Smooth muscle cell (in vitro differentiated cells): ENCODE results near the gene MGAT3. TPM values are rescaled to one million over a fixed set of nuclear protein-coding genes. Genes with fewer than 3 reads are reported as not detected.

Experiments
- DNase-seq: peaks from one replicate; lab custom pipeline; 2025; ENCODE audit not compliant: unreplicated experiment; lab: John Stamatoyannopoulos, UW
- H2AFZ ChIP-seq: fragments of 200-600 bp; sonication (generic); 2 replicates; pipeline ENCODE4 v1.6.0; 2016; ENCODE audit warnings: antibody characterized with exemption, low read depth, mild to moderate bottlenecking
- H3F3A ChIP-seq: fragments of 200-600 bp; sonication (generic); 2 replicates; pipeline ENCODE4 v1.6.0; 2017; ENCODE audit warnings: antibody characterized with exemption, low read depth
- H3K27ac ChIP-seq: fragments of 200-600 bp; sonication (generic); 2 replicates; pipeline ENCODE4 v1.5.1; 2016; ENCODE audit warnings: low read depth, mild to moderate bottlenecking
- H3K27me3 ChIP-seq: fragments of 200-600 bp; sonication (generic); 2 replicates; pipeline ENCODE4 v1.6.1; 2016; ENCODE audit warnings: low read depth, mild to moderate bottlenecking
- H3K36me3 ChIP-seq: fragments of 200-600 bp; sonication (generic); 2 replicates; pipeline ENCODE4 v1.5.1; 2016; ENCODE audit warnings: low read depth
- H3K4me1 ChIP-seq: fragments of 200-600 bp; sonication (generic); 2 replicates; pipeline ENCODE4 v1.5.1; 2016; ENCODE audit warnings: low read depth
- H3K4me2 ChIP-seq: fragments of 200-600 bp; sonication (generic); 2 replicates; pipeline ENCODE4 v1.6.0; 2016; ENCODE audit warnings: mild to moderate bottlenecking
- H3K4me3 ChIP-seq: fragments of 200-600 bp; sonication (generic); 2 replicates; pipeline ENCODE4 v1.5.1; 2016; ENCODE audit warnings: mild to moderate bottlenecking
- H3K79me2 ChIP-seq: fragments of 200-600 bp; sonication (generic); 2 replicates; pipeline ENCODE4 v1.6.0; 2016; ENCODE audit warnings: low read depth, mild to moderate bottlenecking
- H3K9ac ChIP-seq: fragments of 200-600 bp; sonication (generic); 2 replicates; pipeline ENCODE4 v1.6.0; 2016; ENCODE audit warnings: low read depth
- H3K9me3 ChIP-seq: fragments of 200-600 bp; sonication (generic); replicated peaks from 2 replicates; pipeline ENCODE4 v1.5.1; 2016; ENCODE audit warnings: low read depth
- H4K20me1 ChIP-seq: fragments of 200-600 bp; sonication (generic); 2 replicates; pipeline ENCODE4 v1.6.0; 2016; ENCODE audit warnings: low read depth
- WGBS: methylation state at CpG from one replicate; pipeline ENCODE4 v1.1.7; 2016; ENCODE audit warnings: low lambda C conversion rate; 5-methylcytosine and 5-hydroxymethylcytosine counted together
- polyA plus RNA-seq: library from polyadenylated mRNA; unstranded; fragments of >200 nt; fragmentation: Nextera tagmentation; extraction: Ambion mirVana; gene quantifications from 2 replicates; pipeline ENCODE4 v1.2.1, GENCODE V29; 2016
- total RNA-seq: library from RNA; depleted of rRNA; stranded (reverse); fragments of >200 nt; gene quantifications from 2 replicates; pipeline ENCODE4 v1.2.3, GENCODE V29; 2014
- TF ChIP-seq, protein P1 (sequence below): fragments of 200-600 bp; sonication (generic); IDR thresholded peaks from 2 replicates; pipeline ENCODE4 v1.5.1; 2017; ENCODE audit warnings: borderline replicate concordance, mild to moderate bottlenecking, antibody characterized with exemption; ENCODE audit not compliant: insufficient read depth, poor library complexity, severe bottlenecking

MGAT3 gene
- total and polyA plus RNA-seq, 2 experiments from 2014 or later, result 3.9 to 7.8 TPM

DNA sequence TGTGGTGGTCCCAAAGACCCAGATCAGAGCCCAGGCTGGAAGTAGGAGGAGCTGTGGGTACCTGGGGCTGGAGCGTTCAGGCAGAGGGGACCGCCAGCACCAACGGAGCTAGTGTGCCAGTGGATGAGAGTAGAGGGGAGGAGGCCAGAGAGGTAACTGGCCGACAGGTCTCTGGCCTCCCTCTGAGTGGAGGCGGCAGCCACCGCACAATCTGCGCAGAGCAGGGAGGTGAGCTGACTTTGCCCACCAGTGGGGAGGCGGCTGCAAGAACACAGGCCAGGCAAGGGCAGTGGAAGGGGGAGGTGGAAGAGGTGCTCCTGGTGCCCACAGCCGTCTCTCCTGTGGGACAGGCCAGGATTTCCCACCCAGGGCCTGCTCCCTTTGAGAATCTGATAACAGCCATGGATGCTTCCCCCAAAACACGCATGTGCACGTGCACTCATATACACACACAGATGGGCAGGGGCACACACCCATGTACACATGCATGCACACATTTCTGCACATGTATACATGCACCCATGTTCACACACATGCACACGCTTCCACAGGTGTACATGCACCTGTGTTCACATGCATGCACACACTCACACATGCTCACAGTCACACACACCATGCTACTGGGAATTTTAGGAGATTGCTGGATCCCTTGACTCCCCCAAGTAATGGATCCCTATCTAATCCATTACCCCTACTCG, 6.4 kb upstream of the MGAT3 start:
- Histone ChIP-seq H3K36me3 (no peaks in the 10 kb centered on the region), H3F3A (peaks cover under 1% of the 10 kb centered on the region), H3K27ac (no peak overlapping the region), H3K4me2 (no peak overlapping the region), H2AFZ (no peak overlapping the region), H3K79me2 (no peaks in the 10 kb centered on the region), H3K9me3 (no peaks in the 10 kb centered on the region), H3K4me3 (no peak overlapping the region), H4K20me1 (no peaks in the 10 kb centered on the region), H3K27me3 (no peaks in the 10 kb centered on the region), H3K9ac (no peak overlapping the region), H3K4me1 (peaks cover 18% of the 10 kb centered on the region)
- no peak for DNase-seq
- TF ChIP-seq, protein P1, sequence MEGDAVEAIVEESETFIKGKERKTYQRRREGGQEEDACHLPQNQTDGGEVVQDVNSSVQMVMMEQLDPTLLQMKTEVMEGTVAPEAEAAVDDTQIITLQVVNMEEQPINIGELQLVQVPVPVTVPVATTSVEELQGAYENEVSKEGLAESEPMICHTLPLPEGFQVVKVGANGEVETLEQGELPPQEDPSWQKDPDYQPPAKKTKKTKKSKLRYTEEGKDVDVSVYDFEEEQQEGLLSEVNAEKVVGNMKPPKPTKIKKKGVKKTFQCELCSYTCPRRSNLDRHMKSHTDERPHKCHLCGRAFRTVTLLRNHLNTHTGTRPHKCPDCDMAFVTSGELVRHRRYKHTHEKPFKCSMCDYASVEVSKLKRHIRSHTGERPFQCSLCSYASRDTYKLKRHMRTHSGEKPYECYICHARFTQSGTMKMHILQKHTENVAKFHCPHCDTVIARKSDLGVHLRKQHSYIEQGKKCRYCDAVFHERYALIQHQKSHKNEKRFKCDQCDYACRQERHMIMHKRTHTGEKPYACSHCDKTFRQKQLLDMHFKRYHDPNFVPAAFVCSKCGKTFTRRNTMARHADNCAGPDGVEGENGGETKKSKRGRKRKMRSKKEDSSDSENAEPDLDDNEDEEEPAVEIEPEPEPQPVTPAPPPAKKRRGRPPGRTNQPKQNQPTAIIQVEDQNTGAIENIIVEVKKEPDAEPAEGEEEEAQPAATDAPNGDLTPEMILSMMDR, result no peak
- 93% methylated on average over 13 of the region's 13 CpGs for WGBS

DNA sequence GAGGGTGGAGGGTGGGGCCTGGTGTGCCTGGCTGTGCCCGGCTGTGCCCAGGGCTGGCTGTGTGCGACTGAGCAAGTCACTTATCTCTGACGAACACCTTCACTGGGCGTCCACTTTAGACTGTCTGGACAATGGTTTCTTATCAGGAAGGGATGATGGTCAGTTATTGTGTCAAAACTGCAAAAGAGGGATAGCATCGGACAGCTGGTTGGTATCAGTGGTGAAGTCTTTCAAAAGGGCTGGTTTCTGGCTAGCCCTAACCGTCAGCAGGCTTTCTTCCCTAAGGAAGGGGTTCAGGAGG, 4.1 kb upstream of the MGAT3 start:
- no peak overlapping the region for H3K4me2 ChIP-seq
- no peak overlapping the region for H2AFZ ChIP-seq
- H3K9me3 ChIP-seq, result no peaks in the 10 kb centered on the region
- H4K20me1 ChIP-seq, result no peaks in the 10 kb centered on the region
- H3K9ac ChIP-seq, result no peak overlapping the region
- peaks cover 6% of the 10 kb centered on the region for H3F3A ChIP-seq
- H3K4me1 ChIP-seq, result peaks cover 18% of the 10 kb centered on the region
- no peak overlapping the region for H3K27ac ChIP-seq
- H3K4me3 ChIP-seq, result no peak overlapping the region
- H3K79me2 ChIP-seq, result peaks cover under 1% of the 10 kb centered on the region
- no peaks in the 10 kb centered on the region for H3K36me3 ChIP-seq
- DNase-seq, result no peak
- WGBS, result 93% methylated on average over 6 of the region's 6 CpGs
- TF ChIP-seq, protein P1, result no peak
- no peaks in the 10 kb centered on the region for H3K27me3 ChIP-seq

DNA sequence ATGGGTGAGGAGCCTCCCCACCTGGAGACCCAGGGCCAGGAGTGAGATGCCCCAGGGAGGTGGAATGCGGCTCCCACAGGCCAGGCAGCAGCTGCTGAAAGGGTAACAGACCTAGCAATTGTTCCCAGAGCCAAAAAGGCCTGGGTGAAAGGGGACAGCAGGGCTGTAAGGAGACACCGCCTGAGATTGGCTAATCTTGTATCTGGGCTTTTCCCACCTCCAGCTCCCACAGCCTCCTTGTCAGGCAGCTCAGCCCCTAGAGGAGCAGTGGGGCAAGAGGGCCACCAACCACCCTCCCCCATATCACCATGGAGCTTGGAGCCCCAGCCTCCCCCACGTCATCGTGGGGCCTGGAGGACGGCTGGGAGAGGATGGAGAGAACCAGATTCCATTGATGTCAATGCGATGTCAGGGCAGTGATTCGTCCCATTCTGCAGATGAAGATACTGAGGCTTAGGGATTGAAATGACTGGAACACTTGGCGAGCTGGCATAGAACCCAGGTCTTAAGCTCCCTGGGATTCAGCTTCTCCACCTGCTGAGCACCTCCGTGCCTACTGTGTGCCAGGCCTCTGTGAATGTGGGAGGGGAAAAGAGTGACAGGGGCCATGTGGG, 2.9 kb upstream of the MGAT3 start:
- H2AFZ ChIP-seq, result no peak overlapping the region
- H3K36me3 ChIP-seq, result no peaks in the 10 kb centered on the region
- no peaks in the 10 kb centered on the region for H3K9me3 ChIP-seq
- TF ChIP-seq, protein P1, result no peak
- no peak for DNase-seq
- no peak overlapping the region for H3K4me3 ChIP-seq
- H3K4me2 ChIP-seq, result no peak overlapping the region
- peaks cover 6% of the 10 kb centered on the region for H3F3A ChIP-seq
- WGBS, result 72% methylated on average over 9 of the region's 9 CpGs
- H3K4me1 ChIP-seq, result peaks cover 12% of the 10 kb centered on the region
- no peak overlapping the region for H3K9ac ChIP-seq
- no peak overlapping the region for H3K27ac ChIP-seq
- H4K20me1 ChIP-seq, result no peaks in the 10 kb centered on the region
- peaks cover 12% of the 10 kb centered on the region for H3K79me2 ChIP-seq
- H3K27me3 ChIP-seq, result no peaks in the 10 kb centered on the region
